NK-92 (cell line): ENCODE results near the gene ARID1A.
"Not testable (repeated sequence)": the region's sequence is repeated elsewhere in the genome, so short reads cannot be mapped to it uniquely, and the experiment has no call there.

Source experiments
- DNase-seq: peaks from one replicate; lab custom pipeline; 2025; ENCODE audit not compliant: unreplicated experiment; lab: John Stamatoyannopoulos, UW

The ARID1A gene

GRCh38 chr1:26787381-26787705 is 91.5 kb downstream of the ARID1A start:
- DNase-seq: no peak

DNA sequence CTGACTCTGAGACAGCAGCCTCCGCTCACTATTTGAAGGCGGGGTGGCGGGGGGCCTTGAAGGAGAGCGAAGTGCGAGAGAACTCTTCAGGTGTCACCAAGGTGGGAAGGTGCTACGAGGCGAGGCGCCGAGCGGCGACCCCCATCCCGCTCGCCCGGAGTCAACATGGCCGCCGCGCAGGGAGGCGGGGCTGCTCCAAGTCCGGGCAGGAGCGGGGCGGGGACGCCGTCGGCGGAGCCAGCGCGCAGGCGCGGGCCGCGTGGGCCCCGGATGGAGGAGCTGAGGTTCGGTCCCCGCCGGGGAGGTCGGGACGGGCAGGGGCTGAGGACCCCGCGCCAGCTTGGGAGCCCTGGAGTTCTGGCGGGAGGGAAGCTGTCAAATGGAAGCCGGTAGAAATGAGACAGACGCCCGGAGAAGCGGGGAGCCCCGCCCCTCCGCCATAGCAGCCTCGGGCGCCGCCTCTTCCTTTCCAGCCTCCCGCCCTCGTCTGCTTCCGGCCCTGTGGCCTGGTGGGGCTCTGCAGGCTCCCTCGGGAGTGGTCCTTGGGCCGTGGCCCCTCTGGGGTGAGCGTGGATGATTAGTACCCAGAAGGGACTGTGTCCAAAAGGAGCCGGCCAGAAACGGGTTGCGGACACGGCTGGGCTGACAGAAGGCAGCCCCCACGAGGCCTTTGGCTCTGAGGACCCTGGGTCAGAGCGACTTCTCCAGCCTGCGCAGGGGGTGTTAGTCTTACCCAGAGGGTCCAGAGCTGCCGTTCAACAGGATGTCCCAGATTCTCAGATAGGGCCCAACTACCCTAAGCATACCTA is 92.1 kb downstream of the ARID1A start, which contains the start of gene PIGV:
Gene PIGV, plus strand, starts transcription at position 245 of the 809 bp plus-strand sequence. CDS start 2,866 bp downstream, outside the sequence.
- DNase-seq: peak; percentile 45

GRCh38 chr1:26788515-26788785 is 92.6 kb downstream of the ARID1A start:
- DNase-seq: no peak

- no peak for DNase-seq
Measured at GRCh38 chr1:26788836-26789611, 93.2 kb downstream of the ARID1A start.

DNA sequence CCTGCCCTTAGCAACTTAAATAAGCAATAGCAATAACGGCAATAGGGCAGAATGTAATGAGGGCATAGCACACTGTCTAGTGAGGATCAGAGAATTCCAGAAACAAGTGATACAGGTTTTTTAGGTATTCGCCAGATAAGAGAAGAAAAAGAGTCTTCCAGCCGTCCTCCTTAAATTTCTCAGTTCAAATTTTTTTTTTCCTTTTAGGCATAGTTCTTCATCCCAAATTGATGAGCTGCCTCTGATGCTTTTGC is 93.7 kb downstream of the ARID1A start:
- DNase-seq: no peak

DNA sequence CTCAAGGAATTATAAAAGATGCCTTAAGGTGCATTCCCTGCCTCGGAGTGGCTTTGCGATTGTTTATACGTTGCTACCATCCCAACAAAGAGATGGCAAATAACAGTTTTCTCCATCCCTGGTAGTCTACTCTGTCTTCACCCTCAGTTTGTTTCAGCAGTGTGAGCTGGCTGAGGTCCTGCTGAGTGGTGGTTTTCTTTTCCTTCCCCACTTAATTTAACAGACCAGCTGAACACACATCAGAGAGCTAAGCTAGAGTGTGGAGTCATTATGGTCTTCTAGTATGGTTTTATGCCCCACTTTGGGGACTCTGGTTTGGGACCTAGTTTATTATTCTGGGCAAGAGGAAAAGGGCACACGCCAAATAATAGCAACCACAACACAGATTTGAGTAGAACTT is 94.1 kb downstream of the ARID1A start:
- DNase-seq: no peak

DNA sequence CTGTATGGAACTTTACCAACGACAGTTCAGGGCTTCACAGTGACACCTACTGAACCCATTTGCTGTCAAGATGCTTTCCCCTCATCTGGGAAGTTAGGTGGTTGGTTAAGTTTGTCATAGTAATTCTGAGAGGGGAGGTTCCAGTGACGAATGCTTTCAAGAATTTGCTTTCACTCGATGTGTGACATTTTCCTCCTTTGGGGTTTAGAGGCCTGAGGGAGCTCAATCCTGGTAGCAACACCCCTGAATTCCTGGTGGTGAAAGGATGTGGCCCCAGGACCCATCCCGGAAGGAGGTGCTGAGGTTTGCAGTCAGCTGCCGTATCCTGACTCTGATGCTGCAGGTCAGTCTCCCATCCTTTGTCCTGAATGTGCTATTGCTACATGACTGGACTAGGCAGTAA is 94.7 kb downstream of the ARID1A start:
- DNase-seq: no peak

- no peak for DNase-seq
Measured at GRCh38 chr1:26791148-26791547, 95.3 kb downstream of the ARID1A start.

DNA sequence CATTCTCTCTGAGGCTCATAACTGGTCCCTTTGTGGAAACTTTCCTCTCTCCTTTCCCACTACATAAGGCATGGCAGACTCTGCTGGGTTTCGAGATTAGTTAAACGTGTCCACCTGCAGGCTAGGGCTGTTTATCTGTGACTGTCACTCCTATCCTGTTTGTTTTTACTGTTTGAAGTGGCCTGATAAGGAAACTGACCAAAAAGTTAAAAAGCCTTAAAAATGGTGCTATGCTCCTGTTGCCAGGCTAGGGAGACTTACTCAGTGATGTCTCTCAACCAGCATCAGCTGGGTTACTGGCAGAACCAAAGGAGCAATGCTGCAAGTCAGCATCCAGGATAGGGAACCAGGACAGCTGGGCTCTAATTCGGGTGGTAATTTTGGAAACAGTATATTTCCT is 95.8 kb downstream of the ARID1A start:
- no peak for DNase-seq

GRCh38 chr1:26792924-26793323 is 97.1 kb downstream of the ARID1A start:
- no peak for DNase-seq

DNA sequence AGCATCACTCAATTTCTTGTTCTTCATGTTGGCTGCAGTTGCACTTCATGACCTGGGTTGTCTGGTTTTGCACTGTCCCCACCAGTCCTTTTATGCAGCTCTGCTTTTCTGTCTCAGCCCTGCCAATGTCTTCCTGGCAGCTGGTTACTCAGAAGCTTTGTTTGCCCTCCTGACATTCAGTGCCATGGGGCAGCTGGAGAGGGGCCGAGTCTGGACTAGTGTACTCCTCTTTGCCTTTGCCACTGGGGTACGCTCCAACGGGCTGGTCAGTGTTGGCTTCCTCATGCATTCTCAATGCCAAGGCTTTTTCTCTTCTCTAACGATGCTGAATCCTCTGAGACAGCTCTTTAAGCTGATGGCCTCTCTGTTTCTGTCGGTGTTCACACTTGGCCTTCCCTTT is 98.6 kb downstream of the ARID1A start:
- no peak for DNase-seq

DNA sequence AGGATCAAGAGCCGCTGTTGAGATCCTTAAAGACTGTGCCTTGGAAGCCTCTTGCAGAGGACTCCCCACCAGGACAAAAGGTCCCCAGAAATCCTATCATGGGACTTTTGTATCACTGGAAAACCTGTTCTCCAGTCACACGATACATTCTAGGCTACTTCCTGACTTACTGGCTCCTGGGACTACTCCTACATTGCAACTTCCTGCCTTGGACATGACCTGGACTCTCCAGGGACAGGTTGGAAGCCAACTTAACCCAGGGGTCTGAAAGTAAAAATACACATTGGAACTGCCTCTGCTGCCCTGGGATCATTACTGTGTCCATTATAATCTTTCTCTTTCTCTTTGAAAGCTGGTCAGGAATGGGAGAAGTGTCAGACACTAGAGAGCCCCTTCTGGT is 101.8 kb downstream of the ARID1A start:
- DNase-seq: no peak

DNA sequence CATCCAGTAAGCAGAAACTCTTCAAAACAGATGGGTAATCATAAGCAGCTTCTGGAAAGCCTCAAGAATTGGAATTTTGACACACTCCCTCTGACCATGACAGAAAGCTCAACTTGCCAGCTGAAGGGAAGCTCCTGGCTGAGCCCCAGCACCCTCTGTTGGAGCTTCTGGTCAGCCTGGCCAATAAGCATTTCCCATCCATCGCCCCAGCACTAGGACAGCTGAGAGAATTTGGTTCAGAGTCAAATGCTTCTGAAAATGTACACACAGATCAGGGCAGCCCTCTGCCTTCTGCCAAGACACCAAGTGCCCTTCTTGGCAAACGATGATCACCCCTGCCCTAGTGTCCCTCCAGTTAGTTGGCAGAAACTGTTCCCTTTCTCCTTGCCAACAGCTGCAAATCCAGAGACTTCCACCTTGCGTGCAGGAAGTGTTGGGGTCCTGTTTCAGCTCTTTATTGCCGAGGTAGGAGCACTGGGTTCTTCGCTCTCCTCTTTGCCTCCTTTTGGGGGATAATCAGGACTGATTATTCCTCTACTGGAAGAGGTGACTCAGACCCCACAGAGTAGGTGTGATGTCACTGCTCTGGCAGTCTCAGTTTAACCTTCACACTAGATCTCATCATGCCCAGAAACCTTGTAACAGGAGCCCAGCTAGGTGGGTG is 103.8 kb downstream of the ARID1A start:
- DNase-seq: no peak

DNA sequence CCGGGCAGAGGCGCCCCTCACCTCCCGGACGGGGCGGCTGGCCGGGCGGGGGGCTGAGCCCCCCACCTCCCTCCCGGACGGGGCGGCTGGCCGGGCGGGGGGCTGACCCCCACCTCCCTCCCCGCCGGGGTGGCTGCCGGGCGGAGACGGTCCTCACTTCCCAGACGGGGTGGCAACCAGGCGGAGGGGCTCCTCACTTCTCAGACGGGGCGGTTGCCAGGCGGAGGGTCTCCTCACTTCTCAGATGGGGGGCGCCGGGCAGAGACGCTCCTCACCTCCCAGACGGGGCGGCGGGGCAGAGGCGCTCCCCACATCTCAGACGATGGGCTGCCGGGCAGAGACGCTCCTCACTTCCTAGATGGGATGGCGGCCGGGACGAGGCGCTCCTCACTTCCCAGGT is 108.1 kb downstream of the ARID1A start:
- not testable (repeated sequence) for DNase-seq

- DNase-seq: not testable (repeated sequence)
Measured at GRCh38 chr1:26810105-26810504, 114.3 kb downstream of the ARID1A start.

DNA sequence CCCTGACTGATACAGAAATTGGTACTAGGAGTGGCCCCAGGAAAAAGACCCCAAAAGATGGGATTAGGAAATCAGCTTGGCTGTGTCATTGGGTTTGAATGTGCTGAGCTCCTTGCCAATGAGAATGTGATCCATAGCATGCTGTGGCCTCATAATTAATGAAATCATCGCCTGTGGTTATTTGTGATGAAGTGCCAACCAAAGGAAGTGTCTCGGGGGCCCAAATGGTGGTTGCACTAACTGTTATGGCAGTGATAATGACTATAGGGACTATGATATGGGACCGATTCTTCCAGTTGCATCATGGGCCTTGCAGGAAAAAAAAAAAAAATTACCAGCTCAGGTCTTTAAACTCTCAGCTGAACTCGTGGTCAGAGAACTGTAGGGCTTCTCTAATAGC is 115.2 kb downstream of the ARID1A start:
- no peak for DNase-seq

DNA sequence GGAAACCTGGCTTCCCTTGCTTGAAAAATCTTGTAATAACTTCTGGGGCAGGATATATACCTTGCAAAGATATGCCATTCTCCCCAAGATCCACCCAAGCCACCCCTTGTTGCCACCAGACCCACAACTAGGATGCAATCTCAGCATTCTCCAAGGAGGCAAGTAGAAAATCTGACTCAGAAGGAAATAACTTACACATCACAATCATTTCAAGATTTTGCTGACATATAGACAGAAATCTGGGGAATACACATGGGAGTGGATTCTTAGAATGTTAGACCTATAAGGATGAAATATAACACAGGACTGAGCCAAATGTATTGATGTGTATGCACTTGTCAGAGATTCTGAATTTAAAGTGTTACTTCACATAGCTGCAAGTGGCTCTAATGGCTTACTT is 115.9 kb downstream of the ARID1A start:
- DNase-seq: no peak

- DNase-seq: no peak
Measured at GRCh38 chr1:26814377-26814776, 118.6 kb downstream of the ARID1A start.

- DNase-seq: no peak
Measured at GRCh38 chr1:26814893-26815292, 119.1 kb downstream of the ARID1A start.

DNA sequence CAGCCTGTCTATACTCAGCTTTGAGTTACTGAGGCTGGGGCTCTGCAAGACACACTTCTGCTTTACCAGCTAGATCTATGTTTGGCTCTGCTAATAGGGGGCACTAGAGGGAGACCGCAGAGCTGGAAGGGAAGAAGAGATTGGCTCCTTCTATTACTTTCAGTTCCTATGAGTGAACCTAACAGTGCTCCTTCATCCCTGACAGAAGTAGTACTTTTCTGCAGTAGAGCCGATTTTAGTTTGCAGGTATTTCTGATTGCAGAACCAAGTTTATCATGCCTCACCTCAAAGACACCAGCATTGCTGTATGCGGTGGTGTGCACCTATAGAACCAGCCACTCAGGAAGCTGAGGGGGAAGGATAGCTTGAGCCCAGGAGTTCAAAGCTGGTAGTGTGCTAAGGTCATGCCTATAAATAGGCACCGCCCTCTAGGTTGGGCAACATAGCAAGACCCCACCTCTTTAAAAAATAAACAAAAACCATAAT is 125.0 kb downstream of the ARID1A start:
- no peak for DNase-seq

DNA sequence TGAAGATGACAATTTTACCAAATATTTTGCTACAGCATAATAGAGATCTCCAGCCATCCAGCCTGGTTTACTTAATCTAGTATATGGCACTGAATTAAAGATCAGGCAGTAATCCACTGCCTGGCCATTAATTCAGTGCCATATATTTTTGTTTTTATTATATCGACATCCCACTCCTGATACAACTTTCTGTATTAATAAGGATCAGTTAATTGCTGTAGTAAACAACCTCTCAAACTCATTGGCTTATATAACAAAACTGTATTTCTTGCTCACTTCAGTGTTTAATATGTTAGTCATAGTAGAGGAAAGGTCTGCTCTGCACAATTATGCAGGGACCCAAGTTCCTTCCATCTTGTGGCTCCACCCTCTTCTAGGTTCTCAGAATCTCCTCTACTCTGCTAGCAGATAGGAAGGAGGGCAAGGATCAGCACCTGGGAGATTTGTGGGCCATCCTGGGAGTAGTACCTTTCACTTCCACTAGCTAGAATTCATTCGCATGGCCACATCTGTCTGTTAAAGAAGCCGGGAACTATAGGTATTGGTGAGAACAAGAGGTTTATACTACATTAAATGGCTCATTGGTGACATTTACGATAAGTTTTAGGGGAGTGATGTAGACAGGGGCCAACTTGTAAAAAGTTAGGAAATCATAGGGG is 127.1 kb downstream of the ARID1A start:
- no peak for DNase-seq

- DNase-seq: no peak
Measured at GRCh38 chr1:26824731-26825130, 128.9 kb downstream of the ARID1A start.
